ENCODE data around the gene COPS7A.

DNA sequence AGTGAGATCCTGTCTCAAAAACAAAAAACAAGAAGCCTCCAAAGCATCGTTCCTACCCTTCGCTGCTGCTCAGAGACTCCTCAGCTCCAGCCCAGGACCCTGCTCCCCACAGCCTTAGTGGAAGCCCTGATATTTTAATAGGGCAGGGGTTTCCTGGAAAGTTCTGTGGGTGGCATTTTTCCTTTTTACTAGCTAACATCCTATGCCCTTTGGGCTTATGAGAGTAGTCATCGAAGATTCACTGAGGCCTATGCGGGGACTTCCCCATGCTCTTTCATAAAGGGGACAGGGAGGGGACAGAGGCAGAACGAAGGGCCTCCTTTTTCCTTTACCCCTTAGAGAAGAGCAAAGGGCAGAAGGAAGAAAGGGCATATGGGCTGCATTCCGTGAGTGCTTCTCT lies 56.7 kb downstream of the COPS7A start:
- TF ChIP-seq CTCF (conservative IDR thresholded peaks at IDR 0.05; ENCODE audit: low read length) (no peak), EZH2phosphoT487 (IDR thresholded peaks at IDR 0.05; ENCODE audit: borderline replicate concordance, low read depth, low read length) (no peak)
